SK-N-SH (cell line): ENCODE data around the gene GALE.
A peak's percentile ranks its signal among the peaks of the same experiment; 100 is the strongest.

Source experiments
- EP300 ChIP-seq, 2 experiments: IDR thresholded peaks; 2 replicates each; pipeline versions ENCODE4 v1.4.0 to v1.6.1; 2012; ENCODE audit warnings: borderline replicate concordance in 1 of 2, low read depth in 1 of 2, low read length in 1 of 2
- EZH2phosphoT487 ChIP-seq: fragments of 200-600 bp; sonication (generic); IDR thresholded peaks from 2 replicates; pipeline ENCODE4 v1.6.1; 2017; ENCODE audit warnings: low read depth, mixed run types, mild to moderate bottlenecking, antibody characterized with exemption, moderate library complexity, borderline replicate concordance
- FOXM1 ChIP-seq: IDR thresholded peaks from 2 replicates; pipeline ENCODE4 v1.4.0; 2012; ENCODE audit warnings: low read depth, mild to moderate bottlenecking
- NRF1 ChIP-seq: IDR thresholded peaks from 2 replicates; pipeline ENCODE4 v1.6.1; 2012; ENCODE audit warnings: low read depth, mild to moderate bottlenecking, low read length
- TCF12 ChIP-seq: IDR thresholded peaks from 2 replicates; pipeline ENCODE4 v1.4.0; 2012
- YY1 ChIP-seq: IDR thresholded peaks from 2 replicates; pipeline ENCODE4 v1.4.0; 2012; ENCODE audit warnings: low read depth, mild to moderate bottlenecking
- TF ChIP-seq, protein P1 (sequence below): fragments of 200-600 bp; sonication (generic); IDR thresholded peaks from 2 replicates; pipeline ENCODE4 v1.6.1; 2017; ENCODE audit warnings: antibody characterized with exemption, mild to moderate bottlenecking, moderate library complexity
- TF ChIP-seq, protein P2 (sequence below): IDR thresholded peaks from 2 replicates; pipeline ENCODE4 v1.4.0; 2012; ENCODE audit warnings: low read depth
- TF ChIP-seq, protein P3 (sequence below): IDR thresholded peaks from 2 replicates; pipeline ENCODE4; 2012
- TF ChIP-seq, protein P4 (sequence below): fragments of 150-350 bp; IDR thresholded peaks from 2 replicates; pipeline ENCODE4 v1.6.1; 2016; ENCODE audit warnings: mild to moderate bottlenecking, low read depth, low read length
- TF ChIP-seq, protein P5 (sequence below): IDR thresholded peaks from 2 replicates; pipeline ENCODE4 v1.6.1; 2012; ENCODE audit warnings: mild to moderate bottlenecking, low read depth, low read length, moderate library complexity

DNA sequence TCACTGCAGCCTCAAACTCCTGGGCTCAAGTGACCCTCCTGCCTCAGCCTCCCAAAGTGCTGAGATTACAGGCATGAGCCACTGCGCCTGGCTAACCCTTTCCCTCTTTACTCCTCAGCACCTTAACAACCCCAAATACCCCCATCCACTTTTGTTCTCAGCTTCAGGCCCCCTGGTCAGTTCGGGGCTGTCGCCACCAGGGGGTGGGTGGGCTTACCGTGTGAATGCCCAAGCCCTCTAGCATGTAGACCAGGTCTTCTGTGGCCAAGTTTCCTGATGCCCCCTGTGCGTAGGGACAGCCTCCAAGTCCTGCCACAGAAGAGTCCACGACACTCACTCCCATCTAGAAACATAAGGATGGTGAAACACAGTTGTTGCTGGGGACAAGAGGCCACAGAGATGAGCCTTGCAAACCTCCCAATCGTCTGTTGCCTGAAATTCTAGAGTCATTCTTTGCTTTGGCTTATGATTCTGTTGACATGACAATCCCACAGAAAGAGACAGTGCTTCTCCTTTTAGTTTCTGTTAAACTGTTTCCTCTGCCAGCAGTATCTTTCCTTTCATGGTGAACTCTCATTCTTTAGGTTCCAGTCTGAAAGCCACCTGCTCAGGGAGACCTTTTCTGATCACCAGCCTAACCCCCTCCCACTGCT lies 3.8 kb upstream of the GALE start:
- TF ChIP-seq FOXM1 = no peak
- no peak for TF ChIP-seq EZH2phosphoT487
- TF ChIP-seq, protein P1, sequence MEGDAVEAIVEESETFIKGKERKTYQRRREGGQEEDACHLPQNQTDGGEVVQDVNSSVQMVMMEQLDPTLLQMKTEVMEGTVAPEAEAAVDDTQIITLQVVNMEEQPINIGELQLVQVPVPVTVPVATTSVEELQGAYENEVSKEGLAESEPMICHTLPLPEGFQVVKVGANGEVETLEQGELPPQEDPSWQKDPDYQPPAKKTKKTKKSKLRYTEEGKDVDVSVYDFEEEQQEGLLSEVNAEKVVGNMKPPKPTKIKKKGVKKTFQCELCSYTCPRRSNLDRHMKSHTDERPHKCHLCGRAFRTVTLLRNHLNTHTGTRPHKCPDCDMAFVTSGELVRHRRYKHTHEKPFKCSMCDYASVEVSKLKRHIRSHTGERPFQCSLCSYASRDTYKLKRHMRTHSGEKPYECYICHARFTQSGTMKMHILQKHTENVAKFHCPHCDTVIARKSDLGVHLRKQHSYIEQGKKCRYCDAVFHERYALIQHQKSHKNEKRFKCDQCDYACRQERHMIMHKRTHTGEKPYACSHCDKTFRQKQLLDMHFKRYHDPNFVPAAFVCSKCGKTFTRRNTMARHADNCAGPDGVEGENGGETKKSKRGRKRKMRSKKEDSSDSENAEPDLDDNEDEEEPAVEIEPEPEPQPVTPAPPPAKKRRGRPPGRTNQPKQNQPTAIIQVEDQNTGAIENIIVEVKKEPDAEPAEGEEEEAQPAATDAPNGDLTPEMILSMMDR = peak; percentile 43
- TF ChIP-seq, protein P2, sequence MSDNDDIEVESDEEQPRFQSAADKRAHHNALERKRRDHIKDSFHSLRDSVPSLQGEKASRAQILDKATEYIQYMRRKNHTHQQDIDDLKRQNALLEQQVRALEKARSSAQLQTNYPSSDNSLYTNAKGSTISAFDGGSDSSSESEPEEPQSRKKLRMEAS = no peak
- TF ChIP-seq, protein P3, sequence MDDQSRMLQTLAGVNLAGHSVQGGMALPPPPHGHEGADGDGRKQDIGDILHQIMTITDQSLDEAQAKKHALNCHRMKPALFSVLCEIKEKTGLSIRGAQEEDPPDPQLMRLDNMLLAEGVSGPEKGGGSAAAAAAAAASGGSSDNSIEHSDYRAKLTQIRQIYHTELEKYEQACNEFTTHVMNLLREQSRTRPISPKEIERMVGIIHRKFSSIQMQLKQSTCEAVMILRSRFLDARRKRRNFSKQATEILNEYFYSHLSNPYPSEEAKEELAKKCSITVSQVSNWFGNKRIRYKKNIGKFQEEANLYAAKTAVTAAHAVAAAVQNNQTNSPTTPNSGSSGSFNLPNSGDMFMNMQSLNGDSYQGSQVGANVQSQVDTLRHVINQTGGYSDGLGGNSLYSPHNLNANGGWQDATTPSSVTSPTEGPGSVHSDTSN = no peak
- TF ChIP-seq, protein P4, sequence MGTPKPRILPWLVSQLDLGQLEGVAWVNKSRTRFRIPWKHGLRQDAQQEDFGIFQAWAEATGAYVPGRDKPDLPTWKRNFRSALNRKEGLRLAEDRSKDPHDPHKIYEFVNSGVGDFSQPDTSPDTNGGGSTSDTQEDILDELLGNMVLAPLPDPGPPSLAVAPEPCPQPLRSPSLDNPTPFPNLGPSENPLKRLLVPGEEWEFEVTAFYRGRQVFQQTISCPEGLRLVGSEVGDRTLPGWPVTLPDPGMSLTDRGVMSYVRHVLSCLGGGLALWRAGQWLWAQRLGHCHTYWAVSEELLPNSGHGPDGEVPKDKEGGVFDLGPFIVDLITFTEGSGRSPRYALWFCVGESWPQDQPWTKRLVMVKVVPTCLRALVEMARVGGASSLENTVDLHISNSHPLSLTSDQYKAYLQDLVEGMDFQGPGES = no peak
- TF ChIP-seq, protein P5, sequence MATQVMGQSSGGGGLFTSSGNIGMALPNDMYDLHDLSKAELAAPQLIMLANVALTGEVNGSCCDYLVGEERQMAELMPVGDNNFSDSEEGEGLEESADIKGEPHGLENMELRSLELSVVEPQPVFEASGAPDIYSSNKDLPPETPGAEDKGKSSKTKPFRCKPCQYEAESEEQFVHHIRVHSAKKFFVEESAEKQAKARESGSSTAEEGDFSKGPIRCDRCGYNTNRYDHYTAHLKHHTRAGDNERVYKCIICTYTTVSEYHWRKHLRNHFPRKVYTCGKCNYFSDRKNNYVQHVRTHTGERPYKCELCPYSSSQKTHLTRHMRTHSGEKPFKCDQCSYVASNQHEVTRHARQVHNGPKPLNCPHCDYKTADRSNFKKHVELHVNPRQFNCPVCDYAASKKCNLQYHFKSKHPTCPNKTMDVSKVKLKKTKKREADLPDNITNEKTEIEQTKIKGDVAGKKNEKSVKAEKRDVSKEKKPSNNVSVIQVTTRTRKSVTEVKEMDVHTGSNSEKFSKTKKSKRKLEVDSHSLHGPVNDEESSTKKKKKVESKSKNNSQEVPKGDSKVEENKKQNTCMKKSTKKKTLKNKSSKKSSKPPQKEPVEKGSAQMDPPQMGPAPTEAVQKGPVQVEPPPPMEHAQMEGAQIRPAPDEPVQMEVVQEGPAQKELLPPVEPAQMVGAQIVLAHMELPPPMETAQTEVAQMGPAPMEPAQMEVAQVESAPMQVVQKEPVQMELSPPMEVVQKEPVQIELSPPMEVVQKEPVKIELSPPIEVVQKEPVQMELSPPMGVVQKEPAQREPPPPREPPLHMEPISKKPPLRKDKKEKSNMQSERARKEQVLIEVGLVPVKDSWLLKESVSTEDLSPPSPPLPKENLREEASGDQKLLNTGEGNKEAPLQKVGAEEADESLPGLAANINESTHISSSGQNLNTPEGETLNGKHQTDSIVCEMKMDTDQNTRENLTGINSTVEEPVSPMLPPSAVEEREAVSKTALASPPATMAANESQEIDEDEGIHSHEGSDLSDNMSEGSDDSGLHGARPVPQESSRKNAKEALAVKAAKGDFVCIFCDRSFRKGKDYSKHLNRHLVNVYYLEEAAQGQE = no peak
- no peak for TF ChIP-seq NRF1
- TF ChIP-seq TCF12 = no peak
- TF ChIP-seq YY1 = no peak
- no peak for TF ChIP-seq EP300 (IDR thresholded peaks at IDR 0.05; ENCODE audit: borderline replicate concordance in 1 of 2, low read depth in 1 of 2, low read length in 1 of 2)
